Hepatocyte (in vitro differentiated cells): ENCODE results near the gene CASR.

Experiments used
- EZH2 ChIP-seq: fragments of 200-600 bp; sonication (generic); IDR thresholded peaks from 2 replicates; pipeline ENCODE4 v1.6.1; 2016; ENCODE audit warnings: antibody characterized with exemption, mild to moderate bottlenecking, borderline replicate concordance
- TF ChIP-seq, protein P1 (sequence below): fragments of 200-600 bp; sonication (generic); IDR thresholded peaks from 2 replicates; pipeline ENCODE4 v1.5.1; 2016; ENCODE audit warnings: antibody characterized with exemption, mild to moderate bottlenecking; ENCODE audit not compliant: poor library complexity

DNA sequence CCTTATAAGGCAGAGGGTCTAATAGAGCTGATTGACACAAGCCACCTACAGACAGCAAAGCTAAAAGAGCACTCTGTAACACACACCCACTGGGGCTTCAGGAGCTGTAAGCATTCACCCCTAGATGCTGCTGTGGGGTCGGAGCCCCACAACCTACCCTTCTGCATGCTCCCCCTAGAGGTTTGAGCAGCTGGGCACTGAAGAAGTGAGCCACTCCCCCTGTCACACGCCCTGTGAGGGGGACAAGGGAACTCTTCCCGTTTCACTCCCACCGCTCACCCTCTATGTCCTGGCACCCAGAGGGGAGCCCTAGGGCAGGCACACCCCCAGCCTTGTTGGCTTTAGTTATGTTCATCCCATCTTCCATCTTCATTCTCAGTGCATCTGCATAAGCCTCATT is 132.2 kb downstream of the CASR start:
- TF ChIP-seq EZH2, result no peak
- TF ChIP-seq, protein P1, sequence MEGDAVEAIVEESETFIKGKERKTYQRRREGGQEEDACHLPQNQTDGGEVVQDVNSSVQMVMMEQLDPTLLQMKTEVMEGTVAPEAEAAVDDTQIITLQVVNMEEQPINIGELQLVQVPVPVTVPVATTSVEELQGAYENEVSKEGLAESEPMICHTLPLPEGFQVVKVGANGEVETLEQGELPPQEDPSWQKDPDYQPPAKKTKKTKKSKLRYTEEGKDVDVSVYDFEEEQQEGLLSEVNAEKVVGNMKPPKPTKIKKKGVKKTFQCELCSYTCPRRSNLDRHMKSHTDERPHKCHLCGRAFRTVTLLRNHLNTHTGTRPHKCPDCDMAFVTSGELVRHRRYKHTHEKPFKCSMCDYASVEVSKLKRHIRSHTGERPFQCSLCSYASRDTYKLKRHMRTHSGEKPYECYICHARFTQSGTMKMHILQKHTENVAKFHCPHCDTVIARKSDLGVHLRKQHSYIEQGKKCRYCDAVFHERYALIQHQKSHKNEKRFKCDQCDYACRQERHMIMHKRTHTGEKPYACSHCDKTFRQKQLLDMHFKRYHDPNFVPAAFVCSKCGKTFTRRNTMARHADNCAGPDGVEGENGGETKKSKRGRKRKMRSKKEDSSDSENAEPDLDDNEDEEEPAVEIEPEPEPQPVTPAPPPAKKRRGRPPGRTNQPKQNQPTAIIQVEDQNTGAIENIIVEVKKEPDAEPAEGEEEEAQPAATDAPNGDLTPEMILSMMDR, result no peak
